Stimulated activated CD8-positive, alpha-beta memory T cell treated with anti-CD3 and anti-CD28 coated beads, Interleukin-2, amount 100 ng/mL, for 48 hours (primary cell): ENCODE data around the gene NELL1.

Source experiments
- DNase-seq, 2 donors: peaks; one replicate each; pipeline ENCODE4 v3.0.0-alpha.2; 2020; ENCODE audit warnings: low read depth in 2 of 2

The NELL1 gene

DNA sequence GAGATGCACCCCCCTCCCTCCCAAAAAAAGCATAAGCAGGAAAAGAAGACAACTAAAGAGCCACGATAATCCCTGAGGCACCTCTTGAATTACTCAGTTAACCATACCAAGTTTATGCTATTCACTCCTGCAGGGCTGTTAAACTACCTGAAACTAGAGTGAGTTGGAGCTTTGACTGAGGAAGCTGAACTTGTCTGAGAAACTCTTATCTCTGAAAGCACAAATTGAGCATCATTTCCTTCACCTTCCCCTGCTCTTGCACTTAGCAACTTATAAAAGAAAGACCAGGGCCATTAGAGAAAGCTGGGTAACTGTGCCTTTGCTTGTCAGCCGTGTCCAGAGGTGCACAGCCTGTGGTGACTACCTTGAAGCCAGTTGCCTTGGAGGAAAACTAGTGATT lies 745.6 kb downstream of the NELL1 start:
- no peak for DNase-seq

DNA sequence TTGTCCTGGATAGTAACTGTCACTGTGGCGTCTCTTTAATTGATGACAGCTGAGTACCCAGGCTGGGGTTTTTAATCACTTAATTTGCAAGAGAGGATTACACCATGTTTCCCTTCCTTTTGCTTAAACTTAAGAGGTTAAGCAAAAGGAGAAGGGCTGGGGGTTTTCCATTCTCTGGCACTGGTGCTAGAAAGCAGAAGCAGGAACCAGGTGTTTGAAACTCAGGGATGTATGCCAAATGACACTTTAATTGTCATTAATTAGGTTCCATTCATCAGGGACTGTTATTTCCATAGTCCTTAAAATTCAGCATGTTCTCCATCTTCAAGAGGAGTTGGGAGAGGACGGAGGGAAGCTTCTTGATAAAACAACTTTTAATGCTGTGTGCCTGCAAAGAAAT lies 746.2 kb downstream of the NELL1 start:
- no peak for DNase-seq

DNA sequence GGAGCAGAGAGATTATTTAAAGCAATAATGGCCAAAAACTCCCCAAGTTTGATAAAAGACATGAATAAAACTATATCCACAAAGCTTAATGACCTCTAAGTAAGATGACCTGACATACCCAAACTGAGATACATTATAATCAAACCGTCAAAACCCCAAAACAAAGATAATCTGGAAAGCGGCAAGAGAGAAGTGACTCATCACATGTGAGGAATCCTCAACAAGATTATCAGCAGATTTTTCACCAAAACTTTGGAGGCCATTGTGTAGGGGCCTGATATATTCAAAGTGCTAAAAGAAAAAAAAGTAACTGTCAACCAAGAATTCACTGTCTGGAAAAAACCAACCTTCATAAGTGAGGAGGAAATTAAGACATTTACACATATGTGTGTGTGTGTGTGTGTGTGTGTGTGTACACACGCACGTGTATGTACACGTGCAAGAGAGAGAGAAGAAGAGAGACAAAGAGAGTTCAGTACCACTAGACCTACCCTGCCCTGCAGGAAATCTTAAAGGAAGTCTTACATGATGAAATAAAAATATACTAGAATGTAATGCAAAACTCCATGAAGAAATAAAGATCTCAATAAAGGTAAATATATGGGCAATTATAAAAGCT lies 752.4 kb downstream of the NELL1 start:
- no peak for DNase-seq

DNA sequence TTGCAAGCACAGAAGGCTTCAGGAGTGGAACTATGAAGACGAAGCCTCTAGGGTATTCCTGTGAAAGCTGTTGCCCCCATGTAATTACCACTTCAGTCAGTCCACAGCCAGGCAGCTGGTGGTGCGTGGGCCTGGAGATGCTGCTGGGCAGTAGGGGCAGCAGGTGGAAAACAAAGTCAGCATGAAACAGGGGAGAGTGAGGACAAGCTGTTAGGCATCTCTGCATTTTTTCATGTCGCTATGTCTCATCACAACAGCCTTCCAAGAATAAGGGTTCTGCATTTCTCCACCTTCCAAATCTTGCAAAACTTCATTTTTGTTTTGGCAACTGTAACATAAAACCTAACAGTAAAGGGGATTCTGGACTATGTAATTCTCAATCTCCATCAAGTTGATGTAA lies 757.5 kb downstream of the NELL1 start:
- no peak for DNase-seq

DNA sequence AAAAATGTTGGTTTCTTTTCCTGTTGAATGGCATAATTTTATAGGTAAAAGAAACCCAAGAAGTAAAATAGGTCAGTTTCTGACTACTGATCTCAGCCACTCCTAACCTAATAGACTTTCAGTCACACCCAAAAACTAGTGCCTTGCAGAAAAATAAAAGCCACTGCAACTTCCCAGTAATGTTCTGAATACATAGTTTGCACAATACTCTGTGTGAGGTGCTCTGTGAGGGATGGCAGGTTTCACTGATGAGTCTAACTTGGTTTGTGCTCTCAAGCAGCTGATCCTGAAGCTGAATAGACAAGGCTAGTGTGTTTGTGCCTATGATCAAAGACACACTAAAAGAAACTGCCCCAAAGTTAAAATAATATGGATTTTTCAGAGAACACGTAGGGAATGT lies 758.3 kb downstream of the NELL1 start:
- no peak for DNase-seq

DNA sequence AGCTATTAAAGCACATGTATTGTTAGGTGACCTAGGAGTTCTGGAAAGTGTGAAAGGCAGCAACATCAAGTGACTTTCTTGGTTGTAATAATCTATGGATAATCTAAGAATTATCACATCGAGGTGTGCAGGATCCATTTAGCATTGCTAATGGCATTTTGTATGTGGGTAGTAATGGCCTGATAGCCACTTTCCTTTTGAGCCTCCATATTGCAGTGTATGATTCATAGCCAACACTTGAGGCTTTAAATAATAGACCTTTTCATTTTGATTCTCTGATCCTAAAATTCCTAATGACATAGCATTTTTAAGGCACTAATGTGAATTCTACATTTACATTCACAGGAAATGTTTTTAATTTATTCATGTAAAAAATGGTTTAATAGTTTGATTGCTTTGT lies 759.4 kb downstream of the NELL1 start:
- DNase-seq, result no peak

DNA sequence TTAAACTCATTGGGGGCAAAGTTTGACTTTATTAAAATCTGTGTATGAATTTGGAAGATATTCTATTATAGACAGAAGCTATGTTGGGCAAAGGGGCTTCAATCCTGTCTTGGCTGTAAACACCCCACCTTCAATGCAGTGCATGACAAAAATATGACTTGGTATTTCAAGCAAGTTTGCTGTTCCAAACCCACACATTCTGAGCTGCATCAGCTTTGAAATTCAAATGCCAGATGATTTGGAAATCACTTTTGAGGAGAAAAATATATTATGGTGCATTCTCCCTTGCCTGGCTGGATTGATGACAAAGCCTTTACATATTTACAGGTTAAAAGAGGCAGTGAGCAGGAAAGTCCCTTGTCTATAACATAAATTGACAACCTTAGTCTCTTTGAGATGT lies 760.0 kb downstream of the NELL1 start:
- no peak for DNase-seq

DNA sequence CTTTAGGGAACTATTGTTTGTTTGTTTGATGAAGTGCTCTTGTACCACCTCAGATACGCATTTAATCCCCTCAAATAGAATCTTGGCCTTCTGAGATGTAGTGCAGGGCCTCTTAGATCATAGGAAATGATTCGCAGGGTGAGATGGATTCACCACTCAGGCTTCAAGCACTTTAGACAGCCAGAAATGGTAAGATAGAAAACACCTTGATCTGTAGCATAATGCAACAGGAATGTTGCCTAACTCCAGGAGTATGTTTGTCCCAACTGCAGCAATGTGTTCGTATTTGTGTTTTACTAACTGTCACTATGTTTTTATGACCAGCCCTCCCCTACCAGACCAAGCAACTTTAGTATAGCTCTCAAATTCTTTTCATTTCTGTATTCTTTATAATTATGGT lies 761.2 kb downstream of the NELL1 start:
- DNase-seq, result no peak

DNA sequence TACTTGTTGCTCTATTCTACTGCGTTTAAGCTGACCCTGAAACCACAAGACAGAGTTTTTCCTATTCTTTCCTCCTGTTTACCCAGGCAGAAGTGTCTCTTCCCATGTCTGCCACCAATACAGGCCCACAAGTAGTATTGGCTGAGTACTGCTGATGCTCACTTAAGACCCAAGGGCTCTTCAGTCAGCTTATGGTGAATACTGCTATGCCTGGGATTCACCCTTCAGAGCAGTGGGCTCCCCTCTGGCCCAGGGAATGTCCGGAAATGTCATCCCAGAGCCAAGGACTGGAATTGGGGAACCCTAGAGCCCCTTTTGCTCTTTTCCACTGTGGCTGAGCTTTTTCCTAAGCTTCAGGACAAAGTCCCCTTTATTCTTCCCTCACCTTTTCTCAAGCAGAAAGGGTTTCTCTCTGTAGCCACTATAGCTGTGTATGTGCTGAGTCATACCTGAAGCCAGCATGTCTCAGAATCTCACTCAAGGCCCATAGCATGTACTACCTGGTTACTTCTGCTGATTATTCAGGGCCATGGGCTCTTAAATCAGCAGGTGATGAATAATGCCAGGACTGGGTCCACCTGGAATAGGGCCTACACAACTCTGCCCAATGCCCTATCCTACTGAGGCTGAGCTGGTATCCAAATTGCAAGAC lies 777.7 kb downstream of the NELL1 start:
- DNase-seq, result no peak

DNA sequence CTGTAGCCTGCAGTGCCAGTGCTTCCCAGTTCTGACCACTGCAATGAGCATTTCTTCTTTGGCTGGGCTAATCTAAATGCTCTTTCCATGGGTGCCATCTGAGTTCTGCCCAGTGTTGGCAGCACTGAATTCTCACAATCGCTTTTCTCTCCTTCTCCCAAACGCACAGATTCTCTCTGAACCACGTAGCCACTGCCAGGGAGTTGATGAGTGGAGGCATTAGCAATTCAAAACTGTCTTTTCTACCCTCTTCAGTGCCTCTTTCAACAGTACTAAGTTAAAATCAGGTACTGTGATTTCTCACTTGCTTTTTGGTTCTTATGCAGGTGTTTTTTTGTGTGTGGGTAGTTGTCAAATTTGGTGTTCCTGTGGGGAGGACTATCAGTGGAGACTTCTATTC lies 778.5 kb downstream of the NELL1 start:
- no peak for DNase-seq

DNA sequence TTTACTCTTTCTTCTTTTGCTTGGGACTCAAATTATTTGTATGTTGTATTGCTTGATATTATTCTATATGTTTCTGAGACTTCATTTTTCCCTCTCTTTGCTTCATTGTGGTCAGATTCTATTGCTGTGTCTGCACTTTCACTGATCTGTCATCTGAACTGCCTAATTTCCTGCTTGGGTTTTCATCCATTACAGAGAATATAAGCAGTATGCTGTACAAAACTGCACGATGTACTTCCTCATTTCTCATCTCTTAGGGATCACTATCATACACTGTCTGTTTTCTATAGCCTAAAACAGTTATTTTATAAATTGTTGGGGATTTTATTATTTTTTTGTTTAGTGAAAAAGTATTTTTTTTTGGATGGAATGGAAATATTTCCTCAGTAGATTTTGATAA lies 786.8 kb downstream of the NELL1 start:
- DNase-seq, result no peak

DNA sequence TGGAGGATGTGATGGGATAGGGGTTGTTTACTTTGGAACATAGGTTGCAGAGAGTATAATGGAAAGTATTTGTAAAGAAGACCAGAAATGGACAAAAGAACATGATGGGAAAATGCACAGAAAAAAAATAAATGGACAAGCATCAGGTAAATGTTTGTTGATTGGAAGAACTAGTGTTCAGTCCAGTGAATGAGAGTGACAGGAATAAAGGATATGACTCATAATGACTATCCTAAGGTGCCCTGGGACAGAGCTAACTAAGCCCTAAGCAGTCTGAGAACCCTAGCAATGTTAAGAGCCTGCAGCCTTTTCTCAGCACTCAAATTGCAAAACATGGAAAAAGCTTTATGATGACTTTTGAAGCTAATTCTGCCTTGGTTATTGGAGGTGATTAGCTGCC lies 790.7 kb downstream of the NELL1 start:
- DNase-seq, result no peak

DNA sequence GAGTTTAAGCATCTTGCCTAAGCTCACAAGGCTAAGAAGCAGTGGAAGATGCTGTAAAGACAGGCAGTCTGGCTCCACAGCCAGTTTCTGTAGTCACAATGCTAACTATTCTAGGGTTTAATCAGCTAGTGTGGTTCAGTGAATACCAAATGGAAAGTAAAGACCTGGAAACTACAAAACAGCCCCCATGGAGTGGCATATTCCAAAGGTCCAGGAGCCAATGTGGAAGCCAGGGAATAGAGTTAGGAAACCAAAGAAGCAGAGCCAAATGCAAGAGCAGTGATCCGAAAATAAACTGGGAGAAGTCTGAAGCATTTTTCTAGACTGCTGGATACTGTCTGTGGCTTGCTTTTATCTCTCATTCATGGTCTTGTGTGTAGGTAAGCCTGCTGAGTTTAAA lies 792.3 kb downstream of the NELL1 start:
- no peak for DNase-seq

DNA sequence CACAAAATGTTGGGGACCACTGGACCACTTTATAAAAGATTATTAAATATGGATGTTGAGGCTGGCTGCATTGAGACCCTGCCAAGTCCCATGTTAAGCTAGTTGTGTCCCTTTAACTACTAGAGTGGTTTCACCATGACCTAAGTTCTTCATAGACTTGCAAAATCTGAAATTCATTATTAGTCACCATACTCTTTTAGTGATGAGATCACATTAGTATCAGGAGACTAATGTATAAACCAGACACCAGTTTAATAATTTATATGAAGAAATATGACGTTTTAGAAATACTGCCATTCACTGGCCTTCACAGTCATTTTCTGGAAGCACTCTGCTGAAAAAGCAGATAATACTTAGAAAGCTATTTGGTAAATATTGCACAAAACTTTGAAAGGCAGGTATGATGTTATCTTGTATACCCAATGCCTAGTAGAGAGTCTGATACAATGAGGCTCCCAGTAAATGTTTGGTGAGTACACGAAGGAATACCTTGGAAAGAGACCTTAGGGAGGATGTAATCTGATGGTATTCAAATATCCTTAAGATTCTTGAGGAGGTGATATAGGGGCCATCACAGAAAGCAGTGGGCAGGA lies 795.3 kb downstream of the NELL1 start:
- DNase-seq, result no peak

DNA sequence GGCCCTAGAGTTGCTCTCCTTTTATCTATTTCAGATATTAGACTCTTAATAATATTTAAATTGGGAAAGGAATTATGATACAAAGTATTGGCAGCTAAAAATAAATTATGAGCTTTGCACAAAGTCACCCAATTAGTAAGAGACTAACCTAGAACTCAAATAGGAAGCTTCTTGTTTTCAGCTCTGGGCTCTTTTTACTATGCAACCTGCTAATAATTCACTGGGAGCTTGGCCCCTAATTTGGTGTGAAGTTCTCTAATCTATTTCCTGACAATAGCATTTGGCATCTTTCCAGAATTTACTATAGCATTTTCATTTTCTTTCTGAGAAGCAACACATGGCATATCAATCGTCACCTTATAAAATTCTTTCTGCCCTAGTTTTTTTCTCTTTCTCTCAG lies 795.8 kb downstream of the NELL1 start:
- DNase-seq, result no peak

DNA sequence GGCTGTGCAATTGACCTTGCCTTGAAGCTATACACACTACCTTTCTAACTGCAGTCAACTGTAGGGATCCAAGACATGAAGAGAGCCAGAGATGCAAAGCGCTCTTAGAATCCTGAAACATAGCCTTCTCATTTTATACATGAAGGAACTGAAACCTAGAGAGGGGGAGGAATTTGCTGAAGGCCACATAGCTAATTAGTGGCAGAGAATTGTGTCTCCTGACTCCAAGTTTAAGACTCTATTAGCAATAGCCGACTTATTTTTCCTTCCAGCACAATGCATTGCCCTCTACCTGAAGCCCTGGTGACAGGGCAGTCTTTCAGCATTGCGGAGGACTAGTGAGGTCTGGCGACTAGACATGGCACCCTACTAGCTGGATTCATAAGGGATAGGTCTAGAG lies 796.5 kb downstream of the NELL1 start:
- DNase-seq, result no peak

DNA sequence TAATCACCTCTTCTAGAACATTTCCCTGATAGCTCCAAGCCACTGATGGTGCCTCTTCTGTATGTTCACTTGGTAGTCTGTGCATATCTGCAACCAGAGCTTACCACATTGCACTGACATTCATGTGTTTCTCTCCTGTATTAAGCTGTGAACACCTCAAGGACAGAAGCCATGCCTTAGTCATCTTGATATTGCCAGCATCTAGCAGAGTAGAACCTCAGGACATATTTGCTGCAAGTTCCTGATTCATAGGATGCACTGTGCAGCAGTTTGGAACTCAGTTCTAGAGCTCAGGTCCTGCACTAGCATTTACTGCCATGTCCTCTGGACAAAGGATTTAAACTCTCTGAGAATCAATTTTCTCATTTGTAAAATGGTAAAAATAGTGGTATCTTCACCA lies 801.1 kb downstream of the NELL1 start:
- no peak for DNase-seq

DNA sequence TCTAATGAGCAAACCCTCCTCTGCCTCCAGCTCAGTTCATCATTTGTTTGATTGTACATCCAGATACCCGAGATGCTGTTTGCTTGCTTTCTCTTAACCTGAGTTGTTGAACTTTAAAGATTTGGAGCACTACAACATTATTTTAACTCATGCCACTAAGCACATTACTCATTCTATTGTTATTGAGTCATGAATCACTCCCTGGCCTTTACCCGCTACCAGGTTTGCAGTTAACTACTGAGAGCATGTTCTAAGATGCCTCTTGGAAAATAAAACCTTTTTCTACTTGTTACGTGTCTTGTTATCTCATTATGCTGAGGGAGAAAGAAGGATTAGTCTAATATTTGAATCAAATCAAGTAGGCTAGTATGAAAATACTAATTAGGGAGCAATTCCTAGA lies 802.9 kb downstream of the NELL1 start:
- no peak for DNase-seq

DNA sequence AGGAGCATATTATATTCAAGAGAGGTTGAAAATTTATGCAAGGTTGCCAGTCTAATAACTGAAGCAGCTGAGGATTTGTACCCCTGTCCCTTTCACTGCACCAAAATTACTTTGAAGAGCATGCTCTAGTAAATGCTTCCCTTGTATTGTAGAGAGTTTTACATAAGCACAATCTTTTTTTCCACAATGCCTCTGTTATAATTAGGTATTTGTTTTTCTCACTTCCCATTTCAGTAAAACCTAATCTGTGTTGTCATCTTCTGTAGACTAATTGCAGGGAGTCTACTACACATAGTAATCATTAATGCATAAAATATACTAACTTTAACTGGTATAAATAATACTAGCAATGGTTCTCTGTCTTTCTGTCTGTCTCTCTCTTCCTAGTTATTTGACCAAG lies 805.1 kb downstream of the NELL1 start:
- DNase-seq, result no peak

DNA sequence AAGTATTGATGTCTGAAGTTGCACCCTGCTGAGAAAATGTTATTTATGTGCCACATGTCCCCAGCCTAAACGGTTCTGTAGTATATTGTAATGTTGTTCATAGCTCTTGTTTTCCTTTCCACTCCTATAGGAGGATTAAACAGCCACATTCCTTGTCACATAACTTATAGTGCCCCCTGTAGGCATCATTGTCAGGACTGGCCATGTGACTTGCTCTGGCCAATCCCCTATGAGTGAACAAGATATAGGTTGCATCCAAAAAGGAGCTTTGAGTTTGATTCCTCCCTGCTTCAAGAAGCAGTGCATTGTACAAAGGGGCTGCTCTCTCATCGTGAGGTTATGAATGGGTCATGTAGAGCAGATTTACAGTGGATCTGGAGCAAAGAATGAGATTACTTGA lies 805.9 kb downstream of the NELL1 start:
- no peak for DNase-seq

DNA sequence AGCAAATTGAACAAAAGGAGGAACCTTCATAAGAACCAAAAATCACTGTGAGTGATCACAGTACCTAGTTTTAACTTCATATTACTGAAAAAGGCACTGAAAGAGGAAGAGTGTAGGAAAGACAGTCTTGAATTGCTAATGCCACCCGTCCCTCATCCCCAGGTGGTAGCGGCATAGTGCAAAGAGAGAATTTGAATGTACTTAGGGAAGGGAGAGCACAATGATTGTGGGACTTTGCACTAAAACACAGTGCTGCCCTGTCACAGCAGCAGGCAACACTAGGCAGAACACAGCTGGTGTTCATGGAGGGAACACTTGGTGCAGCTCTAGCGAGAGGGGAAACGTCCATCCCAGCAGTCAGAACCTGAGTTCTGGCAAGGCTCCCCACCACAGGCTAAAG lies 807.2 kb downstream of the NELL1 start:
- no peak for DNase-seq

DNA sequence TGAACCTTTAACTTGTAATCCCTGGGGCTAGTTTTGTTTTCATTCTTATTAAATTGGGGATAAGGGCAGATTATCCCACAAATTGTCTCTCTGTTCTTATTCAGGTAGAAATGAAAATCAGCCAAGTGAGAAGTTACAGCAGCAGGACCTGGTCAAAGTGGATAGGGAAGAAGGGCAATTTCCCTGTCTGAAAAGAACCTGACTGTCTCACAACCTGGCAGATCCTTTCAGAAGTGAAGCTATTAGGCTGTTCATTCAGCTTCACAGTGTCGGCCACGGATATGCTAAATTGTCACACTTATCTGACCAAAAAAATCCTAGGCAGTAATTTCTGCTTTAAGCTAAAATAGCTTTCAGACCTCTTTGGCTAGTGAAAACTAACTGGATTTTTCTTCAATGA lies 810.9 kb downstream of the NELL1 start:
- no peak for DNase-seq

DNA sequence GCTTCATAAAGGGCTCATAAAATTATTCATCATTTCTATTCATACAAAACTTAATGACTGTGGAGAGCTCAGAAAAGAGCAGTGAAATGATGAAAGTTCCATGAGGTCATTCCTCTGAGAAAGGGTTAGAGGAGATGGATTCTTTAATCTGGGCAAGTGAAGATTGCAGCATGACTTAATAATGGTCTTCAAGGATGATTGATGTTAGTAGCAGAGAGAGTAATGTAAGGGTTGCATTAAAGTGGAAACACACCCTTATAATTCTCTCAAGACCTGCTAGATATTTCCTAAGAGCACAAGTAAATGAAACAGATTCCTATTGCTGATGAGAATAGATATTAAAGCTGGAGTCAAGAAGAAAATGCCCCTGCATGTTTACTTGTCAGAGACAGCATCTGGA lies 811.9 kb downstream of the NELL1 start:
- DNase-seq, result no peak

DNA sequence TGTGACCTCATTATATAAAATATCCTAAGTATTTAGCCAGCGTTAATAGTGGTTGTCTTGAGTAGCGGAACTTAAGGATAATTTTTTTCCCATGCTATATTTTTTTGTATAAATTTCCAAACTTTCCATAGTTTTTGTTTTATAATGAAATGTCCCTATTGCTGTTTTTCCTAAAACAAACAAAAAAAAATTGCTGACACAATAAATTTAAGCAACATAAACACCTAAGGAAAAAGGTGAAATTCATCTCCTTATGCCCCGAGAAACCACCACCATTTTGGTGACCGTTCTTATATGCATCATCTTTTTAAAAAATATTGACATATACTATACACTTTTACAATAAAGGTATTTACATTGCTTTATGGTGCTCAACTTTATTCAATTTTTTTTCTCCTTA lies 814.7 kb downstream of the NELL1 start:
- DNase-seq, result no peak
